CD4-positive, alpha-beta memory T cell (primary cell): ENCODE results near the gene GAS6. TPM values are rescaled to one million over a fixed set of nuclear protein-coding genes. Genes with fewer than 3 reads are reported as not detected.

Source experiments
- CTCF ChIA-PET: fragments of 350-600 bp; sonication (Branson Sonifier 250); formaldehyde crosslinking; loops from one replicate; lab custom pipeline; 2021; ENCODE audit warnings: inconsistent platforms; ENCODE audit not compliant: partially characterized antibody; lab: Charles Lee
- POLR2A ChIA-PET: fragments of 350-600 bp; sonication (Branson Sonifier 250); formaldehyde crosslinking; loops from one replicate; lab custom pipeline; 2021; ENCODE audit not compliant: partially characterized antibody; lab: Charles Lee
- DNase-seq, 5 donors: peaks; one replicate each; pipeline versions ENCODE4 v3.0.0 to v3.0.0-alpha.2; 2020 to 2022; ENCODE audit warnings: mixed read lengths in 1 of 5
- H3K27ac ChIP-seq: one replicate; pipeline ENCODE4 v1.7.0; 2013; ENCODE audit warnings: low read depth, low read length
- H3K27me3 ChIP-seq: 2 replicates; pipeline ENCODE4 v1.7.0; 2013; ENCODE audit warnings: mild to moderate bottlenecking, low read length, moderate library complexity; ENCODE audit not compliant: insufficient read depth
- H3K36me3 ChIP-seq: 2 replicates; pipeline ENCODE4 v1.7.0; 2013; ENCODE audit warnings: mild to moderate bottlenecking, low read length, moderate library complexity; ENCODE audit not compliant: insufficient read depth
- H3K4me1 ChIP-seq: 2 replicates; pipeline ENCODE4 v1.7.0; 2013; ENCODE audit warnings: mild to moderate bottlenecking, low read length, moderate library complexity; ENCODE audit not compliant: insufficient read depth
- H3K4me3 ChIP-seq, 2 donors: one replicate each; pipeline ENCODE4 v1.7.0; 2013; ENCODE audit warnings: low read length in 2 of 2, mild to moderate bottlenecking in 1 of 2
- H3K9me3 ChIP-seq, 2 donors: one replicate each; pipeline ENCODE4 v1.7.0; 2013; ENCODE audit warnings: low read length in 2 of 2, control low read depth in 1 of 2; ENCODE audit not compliant: control insufficient read depth in 1 of 2
- H3K27ac Mint-ChIP-seq, 7 donors: one replicate each; pipeline ENCODE4 v1.8.0; 2020 to 2021; ENCODE audit warnings: mixed read lengths in 7 of 7, mild to moderate bottlenecking in 6 of 7, inconsistent platforms in 3 of 7, moderate library complexity in 3 of 7
- H3K27me3 Mint-ChIP-seq, 2 donors: one replicate each; pipeline ENCODE4 v1.8.0; 2020 to 2021; ENCODE audit warnings: mixed read lengths in 2 of 2
- H3K36me3 Mint-ChIP-seq, 2 donors: one replicate each; pipeline ENCODE4 v1.8.0; 2020 to 2021; ENCODE audit warnings: mixed read lengths in 2 of 2, inconsistent platforms in 1 of 2, mild to moderate bottlenecking in 1 of 2
- H3K4me1 Mint-ChIP-seq, 4 donors: one replicate each; pipeline ENCODE4 v1.8.0; 2020 to 2021; ENCODE audit warnings: mixed read lengths in 4 of 4, mild to moderate bottlenecking in 1 of 4
- H3K4me3 Mint-ChIP-seq, 8 donors: one replicate each; pipeline ENCODE4 v1.8.0; 2020 to 2021; ENCODE audit warnings: mixed read lengths in 8 of 8, mild to moderate bottlenecking in 7 of 8, moderate library complexity in 6 of 8, inconsistent platforms in 3 of 8
- H3K9me3 Mint-ChIP-seq, 8 donors: one replicate each; pipeline ENCODE4 v1.8.0; 2020 to 2021; ENCODE audit warnings: mixed read lengths in 8 of 8, mild to moderate bottlenecking in 5 of 8, inconsistent platforms in 3 of 8, moderate library complexity in 1 of 8
- intact Hi-C: fragments of 100-400 bp; cut with micrococcal nuclease; formaldehyde crosslinking; loops from one replicate; pipeline ENCODE4 v1.15.1; 2023
- polyA plus RNA-seq, 2 donors: library from polyadenylated mRNA; unstranded; fragments of 300-500 nt; fragmentation: Illumina TruSeq; gene quantifications; one replicate each; pipeline ENCODE4 v1.2.3, GENCODE V29; 2021
- total RNA-seq, 2 experiments: library from RNA; stranded (reverse); gene quantifications; one replicate each; pipeline ENCODE4 v1.2.3, GENCODE V29; 2021

GAS6 gene
- total and polyA plus RNA-seq, 4 experiments from 2014 or later = 0.39 to 17.2 (median 8.8) TPM

GRCh38 chr13:113775451-113776145, 88.3 kb downstream of the GAS6 start:
- Mint-ChIP-seq H3K4me3 (no peak overlapping the region), H3K4me1 (peaks cover 0 to 4% (median 4%) of the 10 kb centered on the region in 4 donors), H3K27ac (no peak overlapping the region), H3K9me3 (peaks cover 0 to 11% (median 5%) of the 10 kb centered on the region in 8 donors), H3K27me3 (peaks cover 12 to 13% of the 10 kb centered on the region in 2 donors), H3K36me3 (peaks cover 0 to 1% of the 10 kb centered on the region in 2 donors)
- Histone ChIP-seq H3K27me3 (peaks cover 4% of the 10 kb centered on the region), H3K9me3 (no peaks in the 10 kb centered on the region), H3K36me3 (no peaks in the 10 kb centered on the region), H3K4me3 (no peak overlapping the region), H3K27ac (no peak overlapping the region), H3K4me1 (no peaks in the 10 kb centered on the region)
- intact Hi-C loops = no loop called here
- CTCF ChIA-PET = no interaction called here
- DNase-seq = no peak
- POLR2A ChIA-PET = no interaction called here

GRCh38 chr13:113774177-113775107, 89.4 kb downstream of the GAS6 start:
- H3K27me3 Mint-ChIP-seq = peaks cover 11 to 12% of the 10 kb centered on the region in 2 donors
- no peaks in the 10 kb centered on the region for H3K36me3 ChIP-seq

GRCh38 chr13:113771709-113772331, 92.1 kb downstream of the GAS6 start:
- Mint-ChIP-seq H3K27me3 (peaks cover under 1 to 4% of the 10 kb centered on the region in 2 donors), H3K9me3 (peaks cover 0 to 11% (median 5%) of the 10 kb centered on the region in 8 donors), H3K27ac (peak overlapping the region in 1 of 7 donors; percentile 25), H3K4me3 (no peak overlapping the region), H3K4me1 (peaks cover 0 to 4% (median 4%) of the 10 kb centered on the region in 4 donors), H3K36me3 (peaks cover 0 to 1% of the 10 kb centered on the region in 2 donors)
- ChIA-PET POLR2A (no interaction called here), CTCF (no interaction called here)
- Histone ChIP-seq H3K4me3 (no peak overlapping the region), H3K36me3 (no peaks in the 10 kb centered on the region), H3K27ac (no peak overlapping the region), H3K27me3 (no peaks in the 10 kb centered on the region), H3K9me3 (no peaks in the 10 kb centered on the region), H3K4me1 (no peaks in the 10 kb centered on the region)
- no peak for DNase-seq
- intact Hi-C loops = no loop called here

More at GRCh38 chr13:113774177-113775107, 89.4 kb downstream of the GAS6 start:
- ChIA-PET POLR2A (no interaction called here), CTCF (no interaction called here)
- H3K9me3 ChIP-seq = no peaks in the 10 kb centered on the region
- H3K27ac ChIP-seq = no peak overlapping the region
- H3K36me3 Mint-ChIP-seq = peaks cover 0 to 1% of the 10 kb centered on the region in 2 donors
- no peak overlapping the region for H3K4me3 Mint-ChIP-seq
- H3K4me1 Mint-ChIP-seq = peaks cover 0 to 4% (median 4%) of the 10 kb centered on the region in 4 donors
- peaks cover 4% of the 10 kb centered on the region for H3K27me3 ChIP-seq
- peaks cover 0 to 11% (median 5%) of the 10 kb centered on the region in 8 donors for H3K9me3 Mint-ChIP-seq
- intact Hi-C loops = no loop called here
- no peak overlapping the region for H3K4me3 ChIP-seq
- H3K27ac Mint-ChIP-seq = no peak overlapping the region
- no peaks in the 10 kb centered on the region for H3K4me1 ChIP-seq
- DNase-seq = no peak

GRCh38 chr13:113770937-113771336, 92.9 kb downstream of the GAS6 start:
- H3K4me1 ChIP-seq = no peaks in the 10 kb centered on the region
- H3K27me3 ChIP-seq = no peaks in the 10 kb centered on the region
- ChIA-PET CTCF (no interaction called here), POLR2A (no interaction called here)
- no peaks in the 10 kb centered on the region for H3K36me3 ChIP-seq
- Mint-ChIP-seq H3K4me3 (no peak overlapping the region), H3K27me3 (peaks cover 2 to 5% of the 10 kb centered on the region in 2 donors), H3K36me3 (peaks cover 0 to 1% of the 10 kb centered on the region in 2 donors), H3K27ac (no peak overlapping the region), H3K4me1 (peaks cover 0 to 4% (median 4%) of the 10 kb centered on the region in 4 donors), H3K9me3 (peaks cover 0 to 11% (median 5%) of the 10 kb centered on the region in 8 donors)
- no peaks in the 10 kb centered on the region for H3K9me3 ChIP-seq
- no peak overlapping the region for H3K4me3 ChIP-seq
- no peak for DNase-seq
- intact Hi-C loops = no loop called here
- H3K27ac ChIP-seq = no peak overlapping the region

Other genes starting within 250 kb of the GAS6 start
- not detected for gene ATP4B, start 205.9 kb downstream of the GAS6 start, total RNA-seq
- gene ATP4B, start 205.9 kb downstream of the GAS6 start, polyA plus RNA-seq = under 1 TPM in 1 of 2 donors, not detected in 1; 0.21 TPM
- not detected for gene GRK1, start 196.9 kb downstream of the GAS6 start, total RNA-seq
- gene GRK1, start 196.9 kb downstream of the GAS6 start, polyA plus RNA-seq = not detected
- under 1 TPM; 0.90 to 1.00 TPM for gene TMEM255B, start 104.8 kb downstream of the GAS6 start, total RNA-seq
- under 1 TPM in 1 of 2 donors, not detected in 1; 0.07 TPM for gene TMEM255B, start 104.8 kb downstream of the GAS6 start, polyA plus RNA-seq
- gene C13orf46, start 110.0 kb upstream of the GAS6 start, total RNA-seq = 10 to 100 TPM; 13.9 to 14.2 TPM
- gene C13orf46, start 110.0 kb upstream of the GAS6 start, polyA plus RNA-seq = 1 to 10 TPM in 1 of 2 donors, not detected in 1; 1.5 TPM